Stimulated activated effector memory CD8-positive, alpha-beta T cell treated with anti-CD3 and anti-CD28 coated beads, Interleukin-12 subunit alpha, Interleukin-12 subunit beta, amount 100 ng/mL, for 72 hours (primary cell): ENCODE data around the gene LYSMD2.

Experiments used
- ATAC-seq: fragments of 150-1000 bp; cut with Tn5 transposase; 2 replicates; pipeline ENCODE4 v1.10.0; 2021
- DNase-seq, 2 donors: peaks; one replicate each; pipeline ENCODE4 v3.0.0; 2021 to 2022; ENCODE audit warnings: low spot score in 2 of 2
- H3K27ac Mint-ChIP-seq: one replicate; pipeline ENCODE4 v1.8.0; 2022; ENCODE audit warnings: mild to moderate bottlenecking, mixed read lengths
- H3K36me3 Mint-ChIP-seq: one replicate; pipeline ENCODE4 v1.8.0; 2022; ENCODE audit warnings: mild to moderate bottlenecking, mixed read lengths
- H3K4me1 Mint-ChIP-seq: one replicate; pipeline ENCODE4 v1.8.0; 2022; ENCODE audit warnings: mixed read lengths
- H3K4me3 Mint-ChIP-seq: one replicate; pipeline ENCODE4 v1.8.0; 2022; ENCODE audit warnings: mild to moderate bottlenecking, mixed read lengths
- H3K9me3 Mint-ChIP-seq: one replicate; pipeline ENCODE4 v1.8.0; 2022; ENCODE audit warnings: mixed read lengths

Gene LYSMD2

DNA sequence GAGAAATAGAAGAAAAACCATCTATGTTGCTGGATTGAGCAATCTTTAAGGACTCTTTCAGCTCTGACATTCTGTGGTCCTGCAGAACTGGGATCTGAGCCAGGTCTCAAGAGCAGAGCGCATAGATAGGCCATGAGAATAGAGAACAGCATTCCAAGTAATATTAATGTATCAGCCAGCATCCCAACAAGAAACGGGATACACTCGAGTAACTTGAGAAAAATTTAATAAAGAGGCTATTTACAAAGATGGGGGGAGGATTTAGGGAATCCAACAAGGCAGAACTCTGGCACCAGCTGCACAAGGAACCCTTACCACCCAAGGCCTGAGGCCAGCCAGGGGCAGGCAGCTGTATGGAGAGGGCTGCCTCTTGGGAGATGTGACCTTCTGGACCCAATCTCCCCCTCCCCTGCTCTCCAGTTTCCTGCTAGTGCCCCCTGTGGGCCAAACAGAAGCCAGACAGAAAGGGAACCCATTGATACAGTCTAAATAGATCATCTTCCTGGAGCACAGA, 22.2 kb upstream of the LYSMD2 start:
- Mint-ChIP-seq H3K4me1 (peaks cover 9% of the 10 kb centered on the region), H3K36me3 (no peaks in the 10 kb centered on the region), H3K4me3 (no peak overlapping the region), H3K9me3 (no peaks in the 10 kb centered on the region), H3K27ac (no peak overlapping the region)
- ATAC-seq (no peak), DNase-seq (no peak)

GRCh38 chr15:51758645-51759044, 21.2 kb upstream of the LYSMD2 start:
- ATAC-seq (no peak), DNase-seq (no peak)
- Mint-ChIP-seq H3K36me3 (no peaks in the 10 kb centered on the region), H3K27ac (no peak overlapping the region), H3K4me1 (peaks cover 9% of the 10 kb centered on the region), H3K9me3 (no peaks in the 10 kb centered on the region), H3K4me3 (no peak overlapping the region)

- no peaks in the 10 kb centered on the region for H3K36me3 Mint-ChIP-seq
- ATAC-seq = no peak
- H3K4me3 Mint-ChIP-seq = no peak overlapping the region
- DNase-seq = no peak
- no peaks in the 10 kb centered on the region for H3K9me3 Mint-ChIP-seq
- peaks cover 15% of the 10 kb centered on the region for H3K4me1 Mint-ChIP-seq
- no peak overlapping the region for H3K27ac Mint-ChIP-seq
Observed at GRCh38 chr15:51757450-51757849, 20.0 kb upstream of the LYSMD2 start.

GRCh38 chr15:51756482-51756881, 19.0 kb upstream of the LYSMD2 start:
- no peak overlapping the region for H3K27ac Mint-ChIP-seq
- H3K4me1 Mint-ChIP-seq = peaks cover 20% of the 10 kb centered on the region
- no peaks in the 10 kb centered on the region for H3K9me3 Mint-ChIP-seq
- no peaks in the 10 kb centered on the region for H3K36me3 Mint-ChIP-seq
- no peak for ATAC-seq
- no peak overlapping the region for H3K4me3 Mint-ChIP-seq
- no peak for DNase-seq

GRCh38 chr15:51755790-51756189, 18.3 kb upstream of the LYSMD2 start:
- H3K4me1 Mint-ChIP-seq = peaks cover 25% of the 10 kb centered on the region
- no peak overlapping the region for H3K4me3 Mint-ChIP-seq
- DNase-seq (no peak), ATAC-seq (no peak)
- H3K27ac Mint-ChIP-seq = no peak overlapping the region
- H3K36me3 Mint-ChIP-seq = no peaks in the 10 kb centered on the region
- no peaks in the 10 kb centered on the region for H3K9me3 Mint-ChIP-seq

- Mint-ChIP-seq H3K27ac (no peak overlapping the region), H3K4me1 (peaks cover 25% of the 10 kb centered on the region), H3K36me3 (no peaks in the 10 kb centered on the region), H3K4me3 (no peak overlapping the region), H3K9me3 (no peaks in the 10 kb centered on the region)
- ATAC-seq (no peak), DNase-seq (no peak)
Observed at GRCh38 chr15:51754267-51754666, 16.8 kb upstream of the LYSMD2 start.

DNA sequence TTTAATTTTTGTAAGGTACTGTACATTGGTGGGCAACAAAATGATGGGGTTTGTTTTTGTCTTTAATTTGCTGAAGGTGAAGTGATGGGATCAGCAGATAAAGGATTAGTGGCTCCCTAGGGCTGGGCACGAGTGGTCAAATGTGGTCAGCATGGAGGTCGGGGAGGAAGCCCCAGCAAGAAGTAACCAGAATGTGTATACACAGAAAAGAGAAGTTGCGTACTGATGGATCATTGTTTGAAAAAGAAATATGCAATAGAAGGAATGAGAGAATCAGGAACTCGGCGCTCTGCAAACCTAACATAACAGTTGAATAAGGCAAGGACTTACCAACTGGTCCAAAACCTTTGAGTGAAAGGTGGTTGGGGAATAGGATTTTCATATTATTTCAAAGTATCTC, 15.4 kb upstream of the LYSMD2 start:
- ATAC-seq (no peak), DNase-seq (no peak)
- Mint-ChIP-seq H3K9me3 (no peaks in the 10 kb centered on the region), H3K4me3 (peak overlapping the region; percentile 84), H3K27ac (no peak overlapping the region), H3K36me3 (no peaks in the 10 kb centered on the region), H3K4me1 (peaks cover 25% of the 10 kb centered on the region)

DNA sequence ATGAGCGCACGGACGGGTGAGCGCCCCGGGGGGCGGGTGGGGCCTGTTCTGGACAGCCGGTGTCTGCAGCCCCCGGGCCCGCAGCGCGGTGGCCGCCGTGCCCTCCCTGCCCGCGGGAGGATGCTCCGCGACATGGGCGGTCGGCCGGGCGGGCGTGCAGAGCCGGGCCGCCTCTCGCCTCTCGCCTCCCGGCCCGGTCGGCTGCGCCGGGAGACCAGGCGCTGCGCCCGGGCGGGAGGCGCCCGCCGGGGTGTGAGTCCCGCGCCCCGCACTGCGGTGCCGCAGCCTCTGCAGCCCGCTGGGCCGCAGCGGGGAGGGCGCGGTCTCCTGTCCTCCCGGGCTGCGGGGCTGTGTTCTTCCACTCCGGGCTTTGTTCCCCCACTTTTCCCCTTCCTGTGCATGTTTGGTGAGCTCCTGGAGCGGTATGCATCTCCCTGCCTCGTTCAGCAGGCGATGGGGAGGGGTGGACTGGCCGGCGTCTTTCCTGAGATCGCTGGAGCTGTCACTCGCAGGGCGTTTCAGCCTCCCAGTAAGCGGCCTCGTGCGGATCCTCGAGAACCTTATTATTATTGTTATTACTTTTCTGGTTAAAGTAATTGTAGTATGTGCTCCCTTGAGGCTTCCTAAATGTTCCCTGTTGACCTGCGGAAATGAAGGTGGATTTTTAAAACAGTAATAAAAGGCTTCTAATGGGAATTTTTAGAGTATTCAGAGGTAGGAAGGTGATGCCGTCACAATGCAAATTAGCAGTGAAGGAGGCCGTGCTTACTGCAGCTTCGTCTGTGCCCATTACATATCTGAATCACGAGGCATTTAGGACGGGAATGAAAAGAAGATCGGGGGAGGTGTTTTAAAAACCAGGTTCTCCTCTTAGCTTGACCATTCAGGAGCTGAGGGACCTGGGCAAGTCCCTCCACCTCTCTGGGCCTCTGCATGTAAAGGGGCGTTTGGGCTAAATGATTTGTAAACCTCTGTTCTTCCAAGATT, 14.5 kb upstream of the LYSMD2 start:
- peak in 1 of 2 donors; percentile 61 for DNase-seq
- Mint-ChIP-seq H3K36me3 (no peaks in the 10 kb centered on the region), H3K27ac (no peak overlapping the region), H3K4me3 (peak overlapping the region; percentile 84), H3K9me3 (no peaks in the 10 kb centered on the region), H3K4me1 (peaks cover 25% of the 10 kb centered on the region)
- peak; percentile 68 for ATAC-seq

DNA sequence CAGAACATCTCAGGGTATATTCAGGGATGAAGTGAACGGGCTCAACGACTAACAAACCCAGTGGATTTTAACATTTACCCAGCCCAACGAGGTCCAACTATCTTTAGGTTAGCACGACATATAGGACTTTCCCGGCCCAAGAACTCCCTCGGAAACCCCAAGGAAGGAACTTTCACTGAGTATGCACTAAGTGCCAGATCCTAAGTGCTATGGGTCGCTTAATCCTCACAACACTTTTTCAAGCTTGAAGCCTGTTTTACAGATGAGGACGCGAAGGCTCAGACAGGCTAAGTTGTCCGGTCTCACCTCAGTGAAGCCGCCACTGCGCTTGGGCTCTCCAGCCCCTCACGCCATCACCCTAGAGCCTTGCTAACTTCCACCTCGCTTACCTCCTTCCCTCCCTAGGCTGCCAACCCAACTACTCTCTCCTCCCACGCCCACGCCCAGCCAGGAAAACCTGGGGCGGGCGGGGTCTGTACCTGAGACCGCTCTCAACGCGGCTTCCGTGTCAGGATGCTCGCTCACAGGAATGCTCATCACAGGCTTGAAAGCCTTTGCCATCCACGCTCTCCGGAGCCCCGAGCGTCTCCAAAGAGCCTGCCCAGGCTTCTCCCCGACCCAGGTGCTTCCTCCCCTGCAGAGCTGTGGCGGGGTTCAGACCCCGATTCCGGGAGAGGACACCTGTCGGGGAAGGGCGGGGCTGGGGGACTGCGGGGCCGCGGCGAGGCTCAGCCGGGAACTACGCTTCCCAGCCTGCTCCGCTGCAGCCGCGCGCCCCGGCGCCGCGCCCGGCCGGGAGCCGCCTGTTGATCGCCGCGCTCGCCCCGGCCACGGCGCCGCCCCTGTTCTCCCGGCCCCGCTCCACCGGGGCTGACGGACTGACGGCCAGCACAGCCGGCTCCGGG, 13.6 kb upstream of the LYSMD2 start, which contains the start of gene TMOD2:
TSS of gene TMOD2 (plus strand) at position 806 of the 905 bp plus-strand sequence. CDS start 14,845 bp downstream, outside the sequence.
- no peak within 1 kb of the TSS for H3K27ac Mint-ChIP-seq
- peaks cover 25% of the 10 kb centered on the region for H3K4me1 Mint-ChIP-seq
- no peaks in the 10 kb centered on the region for H3K9me3 Mint-ChIP-seq
- H3K4me3 Mint-ChIP-seq = peak within 1 kb of the TSS; percentile 84
- H3K36me3 Mint-ChIP-seq = no peaks in the 10 kb centered on the region
- DNase-seq = peak; percentile 40 to 76
- peak; percentile 90 for ATAC-seq

- no peaks in the 10 kb centered on the region for H3K36me3 Mint-ChIP-seq
- no peak overlapping the region for H3K27ac Mint-ChIP-seq
- no peaks in the 10 kb centered on the region for H3K9me3 Mint-ChIP-seq
- ATAC-seq = no peak
- H3K4me1 Mint-ChIP-seq = peaks cover 18% of the 10 kb centered on the region
- DNase-seq = no peak
- H3K4me3 Mint-ChIP-seq = peak overlapping the region; percentile 84
Observed at GRCh38 chr15:51750186-51750585, 12.7 kb upstream of the LYSMD2 start.

- no peak for ATAC-seq
- no peak overlapping the region for H3K4me3 Mint-ChIP-seq
Observed at GRCh38 chr15:51749307-51749706, 11.9 kb upstream of the LYSMD2 start.

GRCh38 chr15:51739061-51739712, 1.7 kb upstream of the LYSMD2 start:
- DNase-seq (no peak), ATAC-seq (no peak)
- Mint-ChIP-seq H3K4me1 (peaks cover 39% of the 10 kb centered on the region), H3K27ac (peak overlapping the region; percentile 38), H3K9me3 (no peaks in the 10 kb centered on the region), H3K36me3 (peaks cover 5% of the 10 kb centered on the region), H3K4me3 (peak overlapping the region; percentile 80)

More at GRCh38 chr15:51749307-51749706, 11.9 kb upstream of the LYSMD2 start:
- no peak for DNase-seq
- H3K9me3 Mint-ChIP-seq = no peaks in the 10 kb centered on the region
- H3K27ac Mint-ChIP-seq = no peak overlapping the region
- H3K4me1 Mint-ChIP-seq = peaks cover 16% of the 10 kb centered on the region
- H3K36me3 Mint-ChIP-seq = no peaks in the 10 kb centered on the region

DNA sequence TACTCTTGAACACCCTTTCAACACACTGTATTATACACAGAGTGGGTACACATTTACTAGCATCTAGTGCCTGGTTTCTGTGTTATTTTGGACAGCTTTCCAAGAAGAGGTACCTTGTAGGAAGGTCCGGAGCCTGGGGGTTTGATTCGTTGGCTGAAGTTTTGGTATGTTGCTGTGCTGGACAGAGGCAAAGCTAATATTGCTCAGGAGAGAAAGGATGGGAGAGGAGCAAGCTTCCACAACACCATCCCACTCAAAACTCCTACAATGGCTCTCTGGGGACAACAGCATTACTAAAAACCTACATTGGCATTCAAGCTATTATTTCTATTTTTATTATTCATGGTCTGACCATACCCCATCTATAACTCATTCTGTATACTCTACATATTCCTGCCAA, 1.1 kb upstream of the LYSMD2 start:
- Mint-ChIP-seq H3K4me1 (peaks cover 41% of the 10 kb centered on the region), H3K9me3 (no peaks in the 10 kb centered on the region), H3K27ac (peak overlapping the region; percentile 48), H3K4me3 (peak overlapping the region; percentile 80), H3K36me3 (peaks cover 5% of the 10 kb centered on the region)
- DNase-seq (no peak), ATAC-seq (no peak)

- Mint-ChIP-seq H3K4me3 (peak overlapping the region; percentile 80), H3K4me1 (peaks cover 57% of the 10 kb centered on the region), H3K9me3 (no peaks in the 10 kb centered on the region), H3K27ac (peak overlapping the region; percentile 64), H3K36me3 (peaks cover 12% of the 10 kb centered on the region)
- DNase-seq (peak; percentile 49 to 84), ATAC-seq (peak; percentile 65)
Observed at GRCh38 chr15:51736751-51737521, 519 bp downstream of the LYSMD2 start.
